Kidney epithelial cell (primary cell): ENCODE measurements around the gene C16orf86. TPM values are rescaled to one million over a fixed set of nuclear protein-coding genes. Genes with fewer than 3 reads are reported as not detected.

ENCODE experiments used
- DNase-seq: peaks from one replicate; pipeline ENCODE4 v3.0.0-alpha.2; 2010; ENCODE audit warnings: low read depth
- H3K27me3 ChIP-seq: 2 replicates; pipeline ENCODE4 v1.6.0; 2011; ENCODE audit warnings: low read length; ENCODE audit not compliant: control insufficient read depth, insufficient read depth
- H3K36me3 ChIP-seq: 2 replicates; pipeline ENCODE4 v1.5.1; 2011; ENCODE audit warnings: low read length; ENCODE audit not compliant: control insufficient read depth, insufficient read depth
- H3K4me3 ChIP-seq: 2 replicates; pipeline ENCODE4 v1.5.1; 2011; ENCODE audit warnings: low read depth, mild to moderate bottlenecking, control low read depth, low read length
- total RNA-seq: library from RNA; depleted of rRNA; stranded (reverse); fragments of >200 nt; gene quantifications from 2 replicates; pipeline ENCODE4 v1.2.3, GENCODE V29; 2015
- TF ChIP-seq, protein P1 (sequence below): IDR thresholded peaks from 2 replicates; pipeline ENCODE4 v1.5.1; 2011; ENCODE audit warnings: mild to moderate bottlenecking, moderate library complexity, low read length, control low read depth, inconsistent platforms; ENCODE audit not compliant: insufficient read depth, poor library complexity, severe bottlenecking

The C16orf86 gene
- total RNA-seq, 1 donor from 2014 or later, result 4.5 TPM

- Histone ChIP-seq H3K4me3 (no peak overlapping the region), H3K36me3 (no peaks in the 10 kb centered on the region), H3K27me3 (no peaks in the 10 kb centered on the region)
- no peak for DNase-seq
- TF ChIP-seq, protein P1, sequence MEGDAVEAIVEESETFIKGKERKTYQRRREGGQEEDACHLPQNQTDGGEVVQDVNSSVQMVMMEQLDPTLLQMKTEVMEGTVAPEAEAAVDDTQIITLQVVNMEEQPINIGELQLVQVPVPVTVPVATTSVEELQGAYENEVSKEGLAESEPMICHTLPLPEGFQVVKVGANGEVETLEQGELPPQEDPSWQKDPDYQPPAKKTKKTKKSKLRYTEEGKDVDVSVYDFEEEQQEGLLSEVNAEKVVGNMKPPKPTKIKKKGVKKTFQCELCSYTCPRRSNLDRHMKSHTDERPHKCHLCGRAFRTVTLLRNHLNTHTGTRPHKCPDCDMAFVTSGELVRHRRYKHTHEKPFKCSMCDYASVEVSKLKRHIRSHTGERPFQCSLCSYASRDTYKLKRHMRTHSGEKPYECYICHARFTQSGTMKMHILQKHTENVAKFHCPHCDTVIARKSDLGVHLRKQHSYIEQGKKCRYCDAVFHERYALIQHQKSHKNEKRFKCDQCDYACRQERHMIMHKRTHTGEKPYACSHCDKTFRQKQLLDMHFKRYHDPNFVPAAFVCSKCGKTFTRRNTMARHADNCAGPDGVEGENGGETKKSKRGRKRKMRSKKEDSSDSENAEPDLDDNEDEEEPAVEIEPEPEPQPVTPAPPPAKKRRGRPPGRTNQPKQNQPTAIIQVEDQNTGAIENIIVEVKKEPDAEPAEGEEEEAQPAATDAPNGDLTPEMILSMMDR, result no peak
Observed at GRCh38 chr16:67702130-67702529, 35.5 kb downstream of the C16orf86 start.

DNA sequence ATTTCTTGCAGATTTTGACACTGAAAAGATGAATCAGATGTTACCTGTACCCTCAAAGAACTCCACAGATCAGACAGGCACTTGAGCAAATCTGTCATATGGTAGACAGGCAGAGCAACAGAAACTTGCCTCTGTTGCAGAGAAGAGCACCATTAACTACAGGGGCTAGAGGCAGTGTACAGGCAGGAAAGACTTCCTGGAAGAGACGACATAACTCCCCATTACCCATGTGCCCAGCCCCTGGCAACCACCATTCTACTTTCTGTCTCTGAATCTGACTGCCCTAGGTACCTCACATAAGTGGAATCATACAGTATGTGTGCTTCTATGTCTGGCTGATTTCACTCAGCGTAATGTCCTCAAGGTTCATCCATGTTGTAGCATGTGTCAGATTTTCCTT, 37.0 kb downstream of the C16orf86 start:
- TF ChIP-seq, protein P1, result no peak
- DNase-seq, result no peak
- no peaks in the 10 kb centered on the region for H3K27me3 ChIP-seq
- no peaks in the 10 kb centered on the region for H3K36me3 ChIP-seq
- H3K4me3 ChIP-seq, result no peak overlapping the region

DNA sequence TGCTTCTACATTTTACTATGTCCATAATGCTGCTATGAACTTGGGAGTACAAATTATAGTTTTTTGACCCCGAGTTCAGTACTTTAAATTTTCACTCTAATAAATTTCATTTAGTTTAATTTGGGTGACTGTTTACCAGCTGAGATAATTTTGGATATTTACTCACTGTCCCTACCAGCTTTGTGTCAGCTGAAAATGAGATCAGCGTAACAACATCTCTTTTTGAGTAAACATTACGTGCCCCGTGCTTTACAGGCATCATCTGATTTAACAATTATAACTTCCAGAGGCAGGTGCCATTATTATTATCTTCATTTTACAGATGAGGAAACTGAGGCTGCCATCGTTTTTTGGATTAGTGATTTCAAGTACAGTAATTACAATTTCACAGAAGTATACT, 37.5 kb downstream of the C16orf86 start:
- TF ChIP-seq, protein P1, result no peak
- Histone ChIP-seq H3K27me3 (no peaks in the 10 kb centered on the region), H3K4me3 (no peak overlapping the region)

DNA sequence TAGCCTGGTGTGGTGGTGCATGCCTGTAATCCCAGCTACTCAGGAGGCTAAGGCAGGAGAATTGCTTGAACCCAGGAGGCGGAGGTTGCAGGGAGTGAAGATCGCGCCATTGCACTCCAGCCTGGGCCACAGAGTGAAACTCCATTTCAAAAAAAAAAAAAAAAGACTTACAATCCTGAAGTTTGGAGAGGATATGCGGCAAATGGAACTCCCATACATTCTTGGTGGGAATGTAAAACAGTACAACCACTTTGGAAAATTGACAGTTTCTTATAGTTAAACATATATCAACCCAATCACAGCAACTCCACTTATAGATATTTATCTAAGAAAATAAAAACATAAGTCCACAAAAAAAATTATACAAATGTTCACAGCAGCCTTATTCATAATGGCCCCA, 40.6 kb downstream of the C16orf86 start:
- no peak for DNase-seq
- no peaks in the 10 kb centered on the region for H3K27me3 ChIP-seq
- TF ChIP-seq, protein P1, result no peak

More for the DNA sequence above, 37.5 kb downstream of the C16orf86 start:
- DNase-seq, result no peak
- no peaks in the 10 kb centered on the region for H3K36me3 ChIP-seq

DNA sequence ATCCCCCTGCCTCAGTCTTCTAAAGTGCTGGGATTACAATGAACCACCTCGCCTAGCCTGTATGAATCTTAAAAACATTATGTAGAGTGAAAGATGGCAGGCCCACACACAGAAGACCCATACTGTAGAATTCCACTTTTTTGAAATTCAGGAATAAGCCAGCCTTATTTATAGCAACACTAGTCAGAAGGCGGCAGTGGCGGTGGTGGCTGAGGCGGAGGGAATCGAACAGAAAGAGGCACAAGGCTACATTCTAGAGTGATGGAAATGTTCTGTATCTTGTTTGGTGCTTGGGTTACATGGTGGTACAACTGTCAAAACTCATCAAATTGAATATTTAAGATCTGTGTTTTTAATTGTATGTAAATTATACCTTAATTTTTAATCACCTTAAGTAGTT, 41.2 kb downstream of the C16orf86 start:
- Histone ChIP-seq H3K27me3 (no peaks in the 10 kb centered on the region), H3K4me3 (no peak overlapping the region), H3K36me3 (no peaks in the 10 kb centered on the region)
- TF ChIP-seq, protein P1, result no peak
- DNase-seq, result no peak

More for the DNA sequence above, 40.6 kb downstream of the C16orf86 start:
- no peak overlapping the region for H3K4me3 ChIP-seq
- no peaks in the 10 kb centered on the region for H3K36me3 ChIP-seq

- no peak for DNase-seq
- TF ChIP-seq, protein P1, result no peak
- no peak overlapping the region for H3K4me3 ChIP-seq
- no peaks in the 10 kb centered on the region for H3K36me3 ChIP-seq
- H3K27me3 ChIP-seq, result no peaks in the 10 kb centered on the region
Observed at GRCh38 chr16:67708368-67708771, 41.8 kb downstream of the C16orf86 start.
